Mesenchymal stem cell (in vitro differentiated cells and primary cell): ENCODE measurements around the gene PPDPF.

Experiments
- DNase-seq: peaks from one replicate; pipeline ENCODE4 v3.0.0-alpha.2; 2013
- H2AFZ ChIP-seq: one replicate; pipeline ENCODE4 v1.6.1; 2013; ENCODE audit warnings: low read depth, mild to moderate bottlenecking, control low read depth, inconsistent platforms, low read length, moderate library complexity
- H2AK5ac ChIP-seq: 2 replicates; pipeline ENCODE4 v1.6.1; 2013; ENCODE audit warnings: low read length, moderate library complexity, mild to moderate bottlenecking, inconsistent platforms; ENCODE audit not compliant: severe bottlenecking
- H2BK120ac ChIP-seq: one replicate; pipeline ENCODE4 v1.6.1; 2013; ENCODE audit warnings: low read depth, mild to moderate bottlenecking, inconsistent platforms, low read length, moderate library complexity
- H2BK12ac ChIP-seq, 2 experiments: one replicate each; pipeline ENCODE4 v1.6.1; 2013; ENCODE audit warnings: inconsistent platforms in 2 of 2, low read length in 2 of 2, mild to moderate bottlenecking in 2 of 2, moderate library complexity in 2 of 2, control low read depth in 1 of 2
- H2BK15ac ChIP-seq: one replicate; pipeline ENCODE4 v1.6.1; 2013; ENCODE audit warnings: mild to moderate bottlenecking, low read depth, inconsistent platforms; ENCODE audit not compliant: poor library complexity, severe bottlenecking
- H2BK5ac ChIP-seq: 2 replicates; pipeline ENCODE4 v1.6.1; 2013; ENCODE audit warnings: low read depth, mild to moderate bottlenecking, low read length, control low read depth, inconsistent platforms; ENCODE audit not compliant: poor library complexity, severe bottlenecking
- H3K14ac ChIP-seq, 2 experiments: one replicate each; pipeline ENCODE4 v1.6.1; 2013; ENCODE audit warnings: inconsistent platforms in 2 of 2, low read length in 2 of 2, control low read depth in 1 of 2, mild to moderate bottlenecking in 1 of 2, moderate library complexity in 1 of 2
- H3K18ac ChIP-seq, 2 experiments: one replicate each; pipeline ENCODE4 v1.6.1; 2013; ENCODE audit warnings: inconsistent platforms in 2 of 2, low read length in 2 of 2, control low read depth in 1 of 2, low read depth in 1 of 2, mild to moderate bottlenecking in 1 of 2
- H3K23ac ChIP-seq, 2 experiments: one replicate each; pipeline ENCODE4 v1.6.1; 2013; ENCODE audit warnings: inconsistent platforms in 2 of 2, low read length in 2 of 2, mild to moderate bottlenecking in 2 of 2, moderate library complexity in 2 of 2, control low read depth in 1 of 2
- H3K27ac ChIP-seq: 2 replicates; pipeline ENCODE4 v1.5.1; 2013; ENCODE audit warnings: mild to moderate bottlenecking, moderate library complexity, low read length, control low read depth, inconsistent platforms; ENCODE audit not compliant: poor library complexity, severe bottlenecking
- H3K27me3 ChIP-seq, 2 experiments: 2 replicates each; pipeline versions ENCODE4 v1.6.1 to v1.7.0; 2013; ENCODE audit warnings: low read length in 2 of 2, mild to moderate bottlenecking in 2 of 2, moderate library complexity in 2 of 2, control low read depth in 1 of 2, inconsistent platforms in 1 of 2; ENCODE audit not compliant: control insufficient read depth in 1 of 2, insufficient read depth in 1 of 2
- H3K36me3 ChIP-seq, 2 experiments: 2 replicates each; pipeline versions ENCODE4 v1.6.1 to v1.7.0; 2013; ENCODE audit warnings: low read length in 2 of 2, control low read depth in 1 of 2, inconsistent platforms in 1 of 2, low read depth in 1 of 2, mild to moderate bottlenecking in 1 of 2; ENCODE audit not compliant: insufficient read depth in 2 of 2, control insufficient read depth in 1 of 2
- H3K4ac ChIP-seq, 2 experiments: one replicate each; pipeline ENCODE4 v1.6.1; 2013; ENCODE audit warnings: inconsistent platforms in 2 of 2, low read length in 2 of 2, mild to moderate bottlenecking in 2 of 2, moderate library complexity in 2 of 2, control low read depth in 1 of 2, low read depth in 1 of 2
- H3K4me1 ChIP-seq: 2 replicates; pipeline ENCODE4 v1.6.1; 2013; ENCODE audit warnings: low read depth, low read length, control low read depth; ENCODE audit not compliant: control insufficient read depth, insufficient read depth
- H3K4me2 ChIP-seq: 2 replicates; pipeline ENCODE4 v1.6.1; 2013; ENCODE audit warnings: low read length, mild to moderate bottlenecking, inconsistent platforms; ENCODE audit not compliant: poor library complexity, severe bottlenecking
- H3K4me3 ChIP-seq, 2 experiments: 2 replicates each; pipeline versions ENCODE4 v1.5.1 to v1.7.0; 2013; ENCODE audit warnings: low read length in 2 of 2, mild to moderate bottlenecking in 2 of 2, control low read depth in 1 of 2, low read depth in 1 of 2; ENCODE audit not compliant: insufficient read depth in 1 of 2
- H3K79me1 ChIP-seq: replicated peaks from 2 replicates; pipeline ENCODE4 v1.6.1; 2013; ENCODE audit warnings: mild to moderate bottlenecking, control low read depth, low read length, inconsistent platforms; ENCODE audit not compliant: poor library complexity, severe bottlenecking
- H3K9ac ChIP-seq: 2 replicates; pipeline ENCODE4 v1.7.0; 2013; ENCODE audit warnings: mild to moderate bottlenecking, low read length, moderate library complexity
- H3K9me3 ChIP-seq: 2 replicates; pipeline ENCODE4 v1.7.0; 2013; ENCODE audit warnings: mild to moderate bottlenecking, low read length; ENCODE audit not compliant: control insufficient read depth
- H4K8ac ChIP-seq: one replicate; pipeline ENCODE4 v1.6.1; 2013; ENCODE audit warnings: inconsistent platforms, mild to moderate bottlenecking, low read length, moderate library complexity
- H4K91ac ChIP-seq: one replicate; pipeline ENCODE4 v1.6.1; 2013; ENCODE audit warnings: mild to moderate bottlenecking, low read length, inconsistent platforms
- WGBS: methylation state at CpG from one replicate; pipeline ENCODE4 v1.1.7; 2013; ENCODE audit warnings: mixed read lengths; 5-methylcytosine and 5-hydroxymethylcytosine counted together

Gene PPDPF

GRCh38 chr20:63486300-63486855 lies 34.2 kb upstream of the PPDPF start:
- H2BK5ac ChIP-seq, result no peak overlapping the region
- H3K36me3 ChIP-seq, result no peaks in the 10 kb centered on the region
- H3K4ac ChIP-seq, result no peak overlapping the region
- 86% methylated on average over 17 of the region's 17 CpGs for WGBS
- no peak overlapping the region for H3K18ac ChIP-seq
- H4K91ac ChIP-seq, result no peak overlapping the region
- H2BK120ac ChIP-seq, result no peak overlapping the region
- no peak overlapping the region for H3K4me2 ChIP-seq
- no peaks in the 10 kb centered on the region for H3K79me1 ChIP-seq
- no peak overlapping the region for H2BK15ac ChIP-seq
- no peak overlapping the region for H3K27ac ChIP-seq
- H3K23ac ChIP-seq, result no peak overlapping the region
- H3K9me3 ChIP-seq, result no peaks in the 10 kb centered on the region
- DNase-seq, result no peak
- H4K8ac ChIP-seq, result no peak overlapping the region
- no peak overlapping the region for H2BK12ac ChIP-seq
- H3K9ac ChIP-seq, result no peak overlapping the region
- peaks cover 18% of the 10 kb centered on the region for H3K4me1 ChIP-seq
- H2AFZ ChIP-seq, result no peak overlapping the region
- H3K4me3 ChIP-seq, result no peak overlapping the region
- no peak overlapping the region for H3K14ac ChIP-seq
- H2AK5ac ChIP-seq, result no peak overlapping the region
- H3K27me3 ChIP-seq, result peaks cover 64 to 72% of the 10 kb centered on the region in 2 experiments

GRCh38 chr20:63487116-63487764 lies 33.3 kb upstream of the PPDPF start:
- Histone ChIP-seq H2BK120ac (no peak overlapping the region), H4K91ac (no peak overlapping the region), H2BK5ac (no peak overlapping the region), H3K27me3 (peaks cover 57 to 63% of the 10 kb centered on the region in 2 experiments), H3K4ac (no peak overlapping the region), H3K18ac (no peak overlapping the region), H2AFZ (no peak overlapping the region), H3K9ac (no peak overlapping the region), H2AK5ac (no peak overlapping the region), H4K8ac (no peak overlapping the region), H3K9me3 (peaks cover 1% of the 10 kb centered on the region), H3K36me3 (no peaks in the 10 kb centered on the region), H3K4me2 (no peak overlapping the region), H3K79me1 (no peaks in the 10 kb centered on the region), H3K4me3 (no peak overlapping the region), H3K4me1 (peaks cover 14% of the 10 kb centered on the region), H2BK12ac (no peak overlapping the region), H2BK15ac (no peak overlapping the region), H3K14ac (no peak overlapping the region), H3K27ac (no peak overlapping the region), H3K23ac (no peak overlapping the region)
- WGBS, result 60% methylated on average over 12 of the region's 14 CpGs
- no peak for DNase-seq

GRCh38 chr20:63487781-63488241 lies 32.8 kb upstream of the PPDPF start:
- Histone ChIP-seq H2BK120ac (no peak overlapping the region), H2BK12ac (no peak overlapping the region), H3K4me1 (peaks cover 10% of the 10 kb centered on the region), H3K36me3 (no peaks in the 10 kb centered on the region), H3K27me3 (peaks cover 52 to 57% of the 10 kb centered on the region in 2 experiments), H3K4me3 (no peak overlapping the region), H3K18ac (no peak overlapping the region), H2BK15ac (no peak overlapping the region), H3K27ac (no peak overlapping the region), H3K23ac (no peak overlapping the region), H2AFZ (no peak overlapping the region), H3K4ac (no peak overlapping the region), H3K9me3 (peaks cover 6% of the 10 kb centered on the region), H4K8ac (no peak overlapping the region), H4K91ac (no peak overlapping the region), H3K9ac (no peak overlapping the region), H3K4me2 (no peak overlapping the region), H3K14ac (no peak overlapping the region), H2AK5ac (no peak overlapping the region), H2BK5ac (no peak overlapping the region), H3K79me1 (no peaks in the 10 kb centered on the region)
- WGBS, result 30% methylated on average over 29 of the region's 40 CpGs
- DNase-seq, result no peak

GRCh38 chr20:63488315-63489251 lies 32.0 kb upstream of the PPDPF start:
- H2AFZ ChIP-seq, result no peak overlapping the region
- H3K18ac ChIP-seq, result no peak overlapping the region
- H2BK120ac ChIP-seq, result no peak overlapping the region
- H3K14ac ChIP-seq, result no peak overlapping the region
- no peak overlapping the region for H2BK12ac ChIP-seq
- no peaks in the 10 kb centered on the region for H3K79me1 ChIP-seq
- H3K4me1 ChIP-seq, result peaks cover 5% of the 10 kb centered on the region
- no peak overlapping the region for H3K9ac ChIP-seq
- no peak overlapping the region for H3K4me2 ChIP-seq
- no peak overlapping the region for H3K23ac ChIP-seq
- no peak overlapping the region for H3K4me3 ChIP-seq
- peaks cover 6% of the 10 kb centered on the region for H3K9me3 ChIP-seq
- no peaks in the 10 kb centered on the region for H3K36me3 ChIP-seq
- DNase-seq, result no peak
- WGBS, result 26% methylated on average over 83 of the region's 83 CpGs
- no peak overlapping the region for H2BK5ac ChIP-seq
- H3K27ac ChIP-seq, result no peak overlapping the region
- no peak overlapping the region for H4K8ac ChIP-seq
- H2BK15ac ChIP-seq, result no peak overlapping the region
- no peak overlapping the region for H2AK5ac ChIP-seq
- no peak overlapping the region for H3K4ac ChIP-seq
- H4K91ac ChIP-seq, result no peak overlapping the region
- H3K27me3 ChIP-seq, result peaks cover 46 to 52% of the 10 kb centered on the region in 2 experiments
